Endothelial cell (in vitro differentiated cells): ENCODE results near the gene TBX10. TPM values are rescaled to one million over a fixed set of nuclear protein-coding genes. Genes with fewer than 3 reads are reported as not detected.
"Not testable (repeated sequence)": the region's sequence is repeated elsewhere in the genome, so short reads cannot be mapped to it uniquely, and the experiment has no call there.

Source experiments
- DNase-seq: peaks from one replicate; pipeline ENCODE4 v3.0.0; 2021; ENCODE audit warnings: low spot score
- H3K27ac Mint-ChIP-seq: one replicate; pipeline ENCODE4 v1.8.0; 2021; ENCODE audit warnings: mixed read lengths, inconsistent platforms; ENCODE audit not compliant: unreplicated experiment
- H3K27me3 Mint-ChIP-seq: one replicate; pipeline ENCODE4 v1.8.0; 2021; ENCODE audit warnings: mild to moderate bottlenecking, moderate library complexity, mixed read lengths, inconsistent platforms; ENCODE audit not compliant: unreplicated experiment
- H3K36me3 Mint-ChIP-seq: one replicate; pipeline ENCODE4 v1.8.0; 2021; ENCODE audit warnings: mild to moderate bottlenecking, low read depth, mixed read lengths, inconsistent platforms; ENCODE audit not compliant: unreplicated experiment
- H3K4me1 Mint-ChIP-seq: one replicate; pipeline ENCODE4 v1.8.0; 2021; ENCODE audit warnings: mild to moderate bottlenecking, mixed read lengths, inconsistent platforms; ENCODE audit not compliant: unreplicated experiment
- H3K4me3 Mint-ChIP-seq: one replicate; pipeline ENCODE4 v1.8.0; 2021; ENCODE audit warnings: mild to moderate bottlenecking, mixed read lengths, inconsistent platforms; ENCODE audit not compliant: unreplicated experiment
- H3K9me3 Mint-ChIP-seq: one replicate; pipeline ENCODE4 v1.8.0; 2021; ENCODE audit warnings: mixed read lengths, inconsistent platforms; ENCODE audit not compliant: unreplicated experiment
- CTCF ChIP-seq: fragments of 200-600 bp; sonication (generic); IDR thresholded peaks from one replicate; pipeline ENCODE4 v1.5.0; 2021; ENCODE audit warnings: antibody characterized with exemption; ENCODE audit not compliant: unreplicated experiment
- total RNA-seq: library from RNA; stranded (reverse); fragmentation: NEBNext Ultra II Directional; extraction: Animal tissue kit (Norgen Biotek cat#: 25700); gene quantifications from one replicate; pipeline ENCODE4 v1.2.1, GENCODE V29; 2021; ENCODE audit not compliant: unreplicated experiment

TBX10 gene
- total RNA-seq, 1 donor from 2014 or later = not detected

GRCh38 chr11:67599149-67599548 lies 40.4 kb downstream of the TBX10 start:
- no peaks in the 10 kb centered on the region for H3K9me3 Mint-ChIP-seq

GRCh38 chr11:67597963-67598362 lies 41.6 kb downstream of the TBX10 start:
- H3K9me3 Mint-ChIP-seq, H3K27ac Mint-ChIP-seq, DNase-seq, H3K4me1 Mint-ChIP-seq, H3K36me3 Mint-ChIP-seq, H3K27me3 Mint-ChIP-seq, H3K4me3 Mint-ChIP-seq: not testable (repeated sequence)

More at GRCh38 chr11:67599149-67599548, 40.4 kb downstream of the TBX10 start:
- H3K4me1 Mint-ChIP-seq = peaks cover 5% of the 10 kb centered on the region
- H3K27me3 Mint-ChIP-seq = peaks cover 3% of the 10 kb centered on the region
- DNase-seq = no peak
- no peak for TF ChIP-seq CTCF
- no peak overlapping the region for H3K4me3 Mint-ChIP-seq
- no peaks in the 10 kb centered on the region for H3K36me3 Mint-ChIP-seq
- H3K27ac Mint-ChIP-seq = no peak overlapping the region

- not testable (repeated sequence) for H3K27ac Mint-ChIP-seq, H3K36me3 Mint-ChIP-seq, H3K4me1 Mint-ChIP-seq, H3K4me3 Mint-ChIP-seq, H3K9me3 Mint-ChIP-seq, DNase-seq, H3K27me3 Mint-ChIP-seq
These were observed 42.1 kb downstream of the TBX10 start for GRCh38 chr11:67597458-67597857.

- Mint-ChIP-seq H3K4me3 (no peak overlapping the region), H3K4me1 (no peaks in the 10 kb centered on the region), H3K36me3 (no peaks in the 10 kb centered on the region), H3K9me3 (no peaks in the 10 kb centered on the region), H3K27me3 (peaks cover under 1% of the 10 kb centered on the region), H3K27ac (no peak overlapping the region)
- TF ChIP-seq CTCF = no peak
- no peak for DNase-seq
These were observed 42.7 kb downstream of the TBX10 start for GRCh38 chr11:67596753-67597300.

GRCh38 chr11:67594480-67594879 lies 45.1 kb downstream of the TBX10 start:
- Mint-ChIP-seq H3K27me3 (no peaks in the 10 kb centered on the region), H3K27ac (no peak overlapping the region), H3K36me3 (no peaks in the 10 kb centered on the region), H3K4me3 (no peak overlapping the region), H3K4me1 (no peaks in the 10 kb centered on the region), H3K9me3 (no peaks in the 10 kb centered on the region)
- no peak for DNase-seq
- TF ChIP-seq CTCF = no peak

- no peaks in the 10 kb centered on the region for H3K27me3 Mint-ChIP-seq
- H3K4me3 Mint-ChIP-seq = no peak overlapping the region
- H3K27ac Mint-ChIP-seq = no peak overlapping the region
- no peaks in the 10 kb centered on the region for H3K36me3 Mint-ChIP-seq
- no peak for TF ChIP-seq CTCF
- no peaks in the 10 kb centered on the region for H3K9me3 Mint-ChIP-seq
- no peak for DNase-seq
- no peaks in the 10 kb centered on the region for H3K4me1 Mint-ChIP-seq
These were observed 46.0 kb downstream of the TBX10 start for GRCh38 chr11:67593565-67593905.
